AG09309 (cell line): ENCODE data around the gene CAPSL.

Experiments used
- DNase-seq: peaks from one replicate; pipeline ENCODE4 v3.0.0-alpha.2; 2010; ENCODE audit warnings: low read depth
- H3K4me3 ChIP-seq: 2 replicates; pipeline ENCODE4 v1.5.1; 2011; ENCODE audit warnings: mild to moderate bottlenecking, low read depth, low read length, moderate library complexity; ENCODE audit not compliant: control insufficient read depth
- CTCF ChIP-seq: IDR thresholded peaks from 2 replicates; pipeline ENCODE4 v1.5.1; 2011; ENCODE audit warnings: mild to moderate bottlenecking, low read depth, low read length, inconsistent platforms; ENCODE audit not compliant: insufficient read depth, control insufficient read depth; ENCODE audit errors: missing control alignments

The CAPSL gene

GRCh38 chr5:35926389-35927051, 11.9 kb downstream of the CAPSL start:
- H3K4me3 ChIP-seq: peak overlapping the region; percentile 28
- peak; percentile 75 for TF ChIP-seq CTCF
- no peak for DNase-seq

GRCh38 chr5:35924950-35925722, 13.3 kb downstream of the CAPSL start:
- peak; percentile 45 for DNase-seq
- peak overlapping the region; percentile 9; the same call in 1 of the 2 replicates for H3K4me3 ChIP-seq
- peak; percentile 92 for TF ChIP-seq CTCF

DNA sequence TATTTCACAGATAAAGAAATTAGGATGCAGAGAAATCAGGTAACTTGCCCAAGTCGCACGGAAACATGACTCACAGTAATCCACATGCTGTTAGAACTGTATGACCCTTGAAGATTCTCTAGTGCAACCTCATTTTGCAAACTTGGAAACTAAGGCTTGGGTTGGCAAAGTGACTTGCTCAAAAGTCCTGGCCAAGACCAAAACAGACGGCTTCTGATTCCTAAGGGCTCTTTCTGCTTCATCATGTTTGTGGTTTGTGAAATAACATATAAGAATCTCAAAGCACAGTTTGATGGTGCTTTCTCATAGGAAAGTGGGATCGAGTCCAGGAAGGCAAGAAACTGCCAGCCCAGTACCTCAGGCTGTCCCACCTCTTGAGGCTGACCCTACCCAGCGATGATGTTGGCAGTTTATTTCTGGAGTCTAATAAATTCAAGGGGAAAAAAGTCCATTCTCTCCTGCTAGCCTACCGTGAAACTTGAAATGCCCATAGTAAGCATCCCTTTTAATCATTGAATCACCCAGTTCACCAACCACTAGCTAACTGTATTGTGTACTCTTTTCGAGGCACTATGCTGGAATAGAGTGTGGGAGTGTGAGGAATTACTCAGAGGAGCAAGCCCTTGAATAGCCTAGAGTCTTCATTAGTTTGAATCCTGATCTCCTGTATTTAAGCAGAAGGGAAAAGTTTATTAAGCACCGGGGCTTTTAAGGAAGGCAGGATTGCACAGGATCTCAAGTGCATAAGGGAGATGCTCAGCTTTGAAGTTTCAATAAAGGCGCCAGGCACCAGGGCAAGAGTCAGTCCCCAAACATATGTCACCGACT, 14.1 kb downstream of the CAPSL start:
- H3K4me3 ChIP-seq: peak overlapping the region; percentile 9; the same call in 1 of the 2 replicates
- DNase-seq: peak; percentile 91
- no peak for TF ChIP-seq CTCF

DNA sequence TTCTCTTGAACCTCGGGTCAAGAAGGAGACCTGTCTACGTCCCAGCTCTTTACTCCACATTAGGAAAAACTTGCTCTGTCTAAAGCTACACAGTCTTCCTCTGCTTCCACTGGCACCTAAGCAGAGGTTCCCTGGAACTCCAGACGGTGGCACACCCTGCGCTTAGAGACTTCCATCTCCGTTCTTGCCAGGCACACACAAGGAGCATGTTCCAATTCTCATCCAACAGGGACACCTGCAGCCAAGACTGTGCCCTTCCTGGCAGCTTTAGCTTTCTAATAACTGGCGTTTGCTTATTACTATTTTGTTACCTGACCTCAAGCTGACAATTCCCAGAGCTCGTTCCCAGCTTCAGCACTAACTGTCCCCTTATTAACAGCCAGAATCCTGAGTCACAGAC, 16.0 kb downstream of the CAPSL start:
- TF ChIP-seq CTCF: no peak
- no peak for DNase-seq
- H3K4me3 ChIP-seq: no peak overlapping the region

GRCh38 chr5:35921930-35922329, 16.5 kb downstream of the CAPSL start:
- no peak for DNase-seq
- TF ChIP-seq CTCF: no peak
- H3K4me3 ChIP-seq: no peak overlapping the region

DNA sequence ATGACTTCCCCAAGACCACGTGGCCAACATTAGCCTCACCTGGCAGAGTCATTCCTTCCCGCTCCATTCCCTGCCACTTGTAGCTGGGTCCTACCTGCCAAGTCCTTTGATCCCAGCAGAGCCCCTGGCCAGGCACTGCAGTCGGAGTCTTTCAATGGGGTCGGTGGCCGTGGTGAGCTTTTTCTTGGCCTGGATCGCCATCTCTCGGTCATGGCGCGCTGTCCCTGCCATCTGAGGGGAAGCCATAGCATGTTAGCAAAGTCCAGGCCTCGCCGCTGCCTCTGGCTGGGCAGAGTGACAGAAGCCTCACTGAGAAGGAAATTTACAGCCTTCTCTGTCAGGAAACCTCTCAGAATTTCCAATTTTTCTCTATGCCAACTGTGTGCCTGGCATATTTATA, 17.5 kb downstream of the CAPSL start:
- DNase-seq: no peak
- H3K4me3 ChIP-seq: no peak overlapping the region
- TF ChIP-seq CTCF: no peak
